HepG2 (cell line): ENCODE results near the gene SCARF1. TPM values are rescaled to one million over a fixed set of nuclear protein-coding genes. Genes with fewer than 3 reads are reported as not detected.
A peak's percentile ranks its signal among the peaks of the same experiment; 100 is the strongest.

ENCODE experiments used
- ATM ChIP-seq: fragments of 450-650 bp; IDR thresholded peaks from 2 replicates; pipeline ENCODE4 v1.7.1; 2017; ENCODE audit warnings: mild to moderate bottlenecking, borderline replicate concordance
- DPF2 ChIP-seq: sonication (generic); formaldehyde crosslinking; IDR thresholded peaks from 2 replicates; pipeline ENCODE4 v1.4.0; 2020; ENCODE audit warnings: mild to moderate bottlenecking, low read depth, missing genetic modification reagents, borderline replicate concordance
- GATAD2A ChIP-seq: IDR thresholded peaks from 2 replicates; pipeline ENCODE4 v1.6.1; 2016
- IKZF1 ChIP-seq: fragments of 450-650 bp; IDR thresholded peaks from 2 replicates; pipeline ENCODE4 v1.7.1; 2016
- KLF15 ChIP-seq: sonication (generic); formaldehyde crosslinking; IDR thresholded peaks from 2 replicates; pipeline ENCODE4 v1.8.1; 2023; ENCODE audit warnings: borderline replicate concordance, mild to moderate bottlenecking, inconsistent platforms, missing genetic modification reagents, mixed read lengths
- MXI1 ChIP-seq: IDR thresholded peaks from 3 replicates; pipeline ENCODE4 v1.6.1; 2012; ENCODE audit warnings: low read depth, low read length, inconsistent platforms, borderline replicate concordance
- NFYB ChIP-seq: sonication (generic); formaldehyde crosslinking; IDR thresholded peaks from 2 replicates; pipeline ENCODE4 v1.4.0; 2020; ENCODE audit warnings: missing genetic modification reagents
- NKX3-1 ChIP-seq: sonication (generic); formaldehyde crosslinking; IDR thresholded peaks from 2 replicates; pipeline ENCODE4 v1.5.0; 2020; ENCODE audit warnings: missing genetic modification reagents
- POLR2A ChIP-seq, 2 experiments: IDR thresholded peaks; 2 replicates each; pipeline ENCODE4 v1.6.1; 2011; ENCODE audit warnings: low read depth in 2 of 2, low read length in 2 of 2, mild to moderate bottlenecking in 1 of 2, moderate library complexity in 1 of 2; ENCODE audit not compliant: insufficient read depth in 1 of 2
- RFX5 ChIP-seq: IDR thresholded peaks from 2 replicates; pipeline ENCODE4 v1.6.1; 2011; ENCODE audit warnings: low read depth, low read length, improper control_type of control experiment
- ZFP62 ChIP-seq: sonication (generic); formaldehyde crosslinking; IDR thresholded peaks from 2 replicates; pipeline ENCODE4 v1.4.0; 2020; ENCODE audit warnings: missing genetic modification reagents
- ZNF337 ChIP-seq: sonication (generic); formaldehyde crosslinking; IDR thresholded peaks from 2 replicates; pipeline ENCODE4 v1.5.1; 2020; ENCODE audit warnings: missing genetic modification reagents, low read depth, mild to moderate bottlenecking, borderline replicate concordance
- ZNF530 ChIP-seq: sonication (generic); formaldehyde crosslinking; IDR thresholded peaks from 2 replicates; pipeline ENCODE4 v1.5.0; 2020; ENCODE audit warnings: low read depth, mild to moderate bottlenecking, missing genetic modification reagents
- ZNF558 ChIP-seq: sonication (generic); formaldehyde crosslinking; IDR thresholded peaks from 2 replicates; pipeline ENCODE4 v1.9.0; 2022; ENCODE audit warnings: mild to moderate bottlenecking, missing genetic modification reagents, borderline replicate concordance
- ZNF589 ChIP-seq: sonication (generic); formaldehyde crosslinking; conservative IDR thresholded peaks from 2 replicates; pipeline ENCODE4 v1.8.0; 2022; ENCODE audit warnings: mild to moderate bottlenecking, moderate library complexity, missing genetic modification reagents
- ZNF703 ChIP-seq: sonication (generic); formaldehyde crosslinking; IDR thresholded peaks from 2 replicates; pipeline ENCODE4 v1.5.1; 2020; ENCODE audit warnings: missing genetic modification reagents, mild to moderate bottlenecking, moderate library complexity, borderline replicate concordance
- ZNF780A ChIP-seq: sonication (generic); formaldehyde crosslinking; IDR thresholded peaks from 2 replicates; pipeline ENCODE4 v1.8.0; 2022; ENCODE audit warnings: mild to moderate bottlenecking, missing genetic modification reagents, moderate library complexity
- polyA plus RNA-seq, 8 experiments: library from polyadenylated mRNA; depleted of rRNA in 3 of 8; stranded (reverse) in 7 of 8; unstranded in 1 of 8; fragments of >200 nt; fragmentation: Illumina TruSeq in 4 of 8; extraction: Trizol in 4 of 8; gene quantifications; 2 replicates each; pipeline versions ENCODE4 v1.2.1 to v1.2.3, GENCODE V29; 2011 to 2016; ENCODE audit warnings: low read depth in 4 of 8, missing spikeins in 1 of 8, mixed read lengths in 1 of 8; ENCODE audit not compliant: insufficient read depth in 1 of 8
- total RNA-seq, 5 experiments: library from RNA; depleted of rRNA; stranded (reverse); fragments of >200 nt; fragmentation: Illumina TruSeq; extraction: Trizol; gene quantifications; 2 replicates each; pipeline ENCODE4 v1.2.3, GENCODE V29; 2016; ENCODE audit warnings: low read depth in 1 of 5
- TF ChIP-seq, protein P1 (sequence below), 2 experiments: sonication (generic) in 1 of 2; formaldehyde crosslinking in 1 of 2; IDR thresholded peaks; 2 replicates each; pipeline versions ENCODE4 v1.5.1 to v1.6.1; 2011 to 2020; ENCODE audit warnings: borderline replicate concordance in 1 of 2, low read depth in 1 of 2, low read length in 1 of 2, mild to moderate bottlenecking in 1 of 2, missing genetic modification reagents in 1 of 2, moderate library complexity in 1 of 2
- TF ChIP-seq, protein P2 (sequence below): sonication (generic); formaldehyde crosslinking; IDR thresholded peaks from 2 replicates; pipeline ENCODE4 v1.8.1; 2023; ENCODE audit warnings: missing genetic modification reagents, mild to moderate bottlenecking, borderline replicate concordance
- TF ChIP-seq, protein P3 (sequence below): sonication (generic); formaldehyde crosslinking; IDR thresholded peaks from 2 replicates; pipeline ENCODE4 v1.8.1; 2022; ENCODE audit warnings: mild to moderate bottlenecking, missing genetic modification reagents
- TF ChIP-seq, protein P4 (sequence below): sonication (generic); formaldehyde crosslinking; IDR thresholded peaks from 2 replicates; pipeline ENCODE4 v1.4.0; 2020; ENCODE audit warnings: mild to moderate bottlenecking, missing genetic modification reagents, borderline replicate concordance

SCARF1 gene
- total and polyA plus RNA-seq, 2 of the 13 experiments (the other 11 are each of a cell fraction or from before 2014, with no cell fraction given) = 0.24 to 0.71 TPM

DNA sequence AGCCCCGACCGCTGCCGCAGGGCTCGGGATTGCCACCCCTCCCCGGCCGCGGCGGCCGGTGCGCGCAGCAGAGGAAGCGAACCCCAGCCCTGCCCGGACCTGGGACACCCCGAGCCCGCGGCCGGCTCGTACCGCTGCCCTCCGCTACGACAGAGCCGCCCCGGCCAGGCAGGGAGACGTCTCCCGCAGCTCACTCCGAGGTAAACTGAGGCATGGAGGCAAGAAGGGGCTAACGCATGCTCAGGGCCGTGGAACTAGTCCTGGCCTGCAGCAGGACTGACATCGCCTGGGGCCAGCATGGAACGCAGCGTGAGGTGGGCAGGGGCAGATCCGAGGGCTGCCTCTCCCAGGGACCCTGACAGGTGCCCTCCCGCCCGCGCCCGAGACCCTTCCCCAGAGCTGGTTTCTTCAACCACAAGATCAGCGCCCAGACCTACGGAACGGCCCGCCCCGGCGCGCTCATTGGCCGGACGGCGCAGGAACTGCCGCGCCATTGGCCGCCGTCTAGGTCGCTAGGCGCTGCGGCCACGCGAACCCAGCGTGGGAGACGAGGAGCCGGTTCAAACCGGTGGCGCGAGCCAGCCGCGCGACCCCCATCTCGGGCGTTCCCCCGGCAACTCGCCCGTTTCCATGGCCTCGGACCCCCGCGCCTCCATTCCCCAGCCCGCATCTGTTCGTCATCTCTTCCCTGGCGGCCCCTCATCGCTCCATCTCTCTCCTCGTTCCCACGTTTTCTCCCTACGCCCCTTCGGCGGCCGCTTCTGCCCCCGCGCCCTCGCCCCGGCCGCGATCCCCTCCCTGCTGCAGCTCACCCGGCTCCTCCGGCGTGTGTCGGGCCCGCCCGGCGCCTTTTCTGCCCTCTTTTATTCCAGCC is 17.3 kb downstream of the SCARF1 start, which contains the start of gene SLC43A2 (continued):
- TF ChIP-seq, protein P1, sequence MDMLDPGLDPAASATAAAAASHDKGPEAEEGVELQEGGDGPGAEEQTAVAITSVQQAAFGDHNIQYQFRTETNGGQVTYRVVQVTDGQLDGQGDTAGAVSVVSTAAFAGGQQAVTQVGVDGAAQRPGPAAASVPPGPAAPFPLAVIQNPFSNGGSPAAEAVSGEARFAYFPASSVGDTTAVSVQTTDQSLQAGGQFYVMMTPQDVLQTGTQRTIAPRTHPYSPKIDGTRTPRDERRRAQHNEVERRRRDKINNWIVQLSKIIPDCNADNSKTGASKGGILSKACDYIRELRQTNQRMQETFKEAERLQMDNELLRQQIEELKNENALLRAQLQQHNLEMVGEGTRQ (IDR thresholded peaks at IDR 0.05; ENCODE audit: low read depth, low read length) = no peak
- TF ChIP-seq, protein P1 (CRISPR knock-in tag; IDR thresholded peaks at IDR 0.05; ENCODE audit: borderline replicate concordance) = no peak
- TF ChIP-seq NFYB = peak; percentile 92
- peak; percentile 70; the same call in 1 of the 2 replicates for TF ChIP-seq ZNF558 (CRISPR knock-in tag)
- no peak for TF ChIP-seq GATAD2A (CRISPR knock-in tag)
- TF ChIP-seq NKX3-1 = no peak
- TF ChIP-seq, protein P2, sequence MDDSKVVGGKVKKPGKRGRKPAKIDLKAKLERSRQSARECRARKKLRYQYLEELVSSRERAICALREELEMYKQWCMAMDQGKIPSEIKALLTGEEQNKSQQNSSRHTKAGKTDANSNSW (CRISPR knock-in tag) = no peak
- TF ChIP-seq ZFP62 (CRISPR knock-in tag) = no peak
- TF ChIP-seq MXI1 = peak; percentile 45; the same call in 1 of the 3 replicates
- peak; percentile 30 to 52; a peak in 3 of 4 replicates for TF ChIP-seq POLR2A (IDR thresholded peaks at IDR 0.05; ENCODE audit: insufficient read depth in 1 of 2, low read depth in 2 of 2, low read length in 2 of 2)
- TF ChIP-seq, protein P3, sequence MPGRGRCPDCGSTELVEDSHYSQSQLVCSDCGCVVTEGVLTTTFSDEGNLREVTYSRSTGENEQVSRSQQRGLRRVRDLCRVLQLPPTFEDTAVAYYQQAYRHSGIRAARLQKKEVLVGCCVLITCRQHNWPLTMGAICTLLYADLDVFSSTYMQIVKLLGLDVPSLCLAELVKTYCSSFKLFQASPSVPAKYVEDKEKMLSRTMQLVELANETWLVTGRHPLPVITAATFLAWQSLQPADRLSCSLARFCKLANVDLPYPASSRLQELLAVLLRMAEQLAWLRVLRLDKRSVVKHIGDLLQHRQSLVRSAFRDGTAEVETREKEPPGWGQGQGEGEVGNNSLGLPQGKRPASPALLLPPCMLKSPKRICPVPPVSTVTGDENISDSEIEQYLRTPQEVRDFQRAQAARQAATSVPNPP = no peak
- TF ChIP-seq RFX5 = no peak
- 0 out of 2 replicates have a peak, but pooled peaks have one; percentile 22 for TF ChIP-seq ZNF703 (CRISPR knock-in tag)
- TF ChIP-seq IKZF1 = no peak
- TF ChIP-seq DPF2 (CRISPR knock-in tag) = no peak
- TF ChIP-seq ZNF589 (CRISPR knock-in tag) = 0 out of 2 replicates have a peak, but pooled peaks have one; percentile 12
- TF ChIP-seq KLF15 (CRISPR knock-in tag) = no peak
- TF ChIP-seq, protein P4, sequence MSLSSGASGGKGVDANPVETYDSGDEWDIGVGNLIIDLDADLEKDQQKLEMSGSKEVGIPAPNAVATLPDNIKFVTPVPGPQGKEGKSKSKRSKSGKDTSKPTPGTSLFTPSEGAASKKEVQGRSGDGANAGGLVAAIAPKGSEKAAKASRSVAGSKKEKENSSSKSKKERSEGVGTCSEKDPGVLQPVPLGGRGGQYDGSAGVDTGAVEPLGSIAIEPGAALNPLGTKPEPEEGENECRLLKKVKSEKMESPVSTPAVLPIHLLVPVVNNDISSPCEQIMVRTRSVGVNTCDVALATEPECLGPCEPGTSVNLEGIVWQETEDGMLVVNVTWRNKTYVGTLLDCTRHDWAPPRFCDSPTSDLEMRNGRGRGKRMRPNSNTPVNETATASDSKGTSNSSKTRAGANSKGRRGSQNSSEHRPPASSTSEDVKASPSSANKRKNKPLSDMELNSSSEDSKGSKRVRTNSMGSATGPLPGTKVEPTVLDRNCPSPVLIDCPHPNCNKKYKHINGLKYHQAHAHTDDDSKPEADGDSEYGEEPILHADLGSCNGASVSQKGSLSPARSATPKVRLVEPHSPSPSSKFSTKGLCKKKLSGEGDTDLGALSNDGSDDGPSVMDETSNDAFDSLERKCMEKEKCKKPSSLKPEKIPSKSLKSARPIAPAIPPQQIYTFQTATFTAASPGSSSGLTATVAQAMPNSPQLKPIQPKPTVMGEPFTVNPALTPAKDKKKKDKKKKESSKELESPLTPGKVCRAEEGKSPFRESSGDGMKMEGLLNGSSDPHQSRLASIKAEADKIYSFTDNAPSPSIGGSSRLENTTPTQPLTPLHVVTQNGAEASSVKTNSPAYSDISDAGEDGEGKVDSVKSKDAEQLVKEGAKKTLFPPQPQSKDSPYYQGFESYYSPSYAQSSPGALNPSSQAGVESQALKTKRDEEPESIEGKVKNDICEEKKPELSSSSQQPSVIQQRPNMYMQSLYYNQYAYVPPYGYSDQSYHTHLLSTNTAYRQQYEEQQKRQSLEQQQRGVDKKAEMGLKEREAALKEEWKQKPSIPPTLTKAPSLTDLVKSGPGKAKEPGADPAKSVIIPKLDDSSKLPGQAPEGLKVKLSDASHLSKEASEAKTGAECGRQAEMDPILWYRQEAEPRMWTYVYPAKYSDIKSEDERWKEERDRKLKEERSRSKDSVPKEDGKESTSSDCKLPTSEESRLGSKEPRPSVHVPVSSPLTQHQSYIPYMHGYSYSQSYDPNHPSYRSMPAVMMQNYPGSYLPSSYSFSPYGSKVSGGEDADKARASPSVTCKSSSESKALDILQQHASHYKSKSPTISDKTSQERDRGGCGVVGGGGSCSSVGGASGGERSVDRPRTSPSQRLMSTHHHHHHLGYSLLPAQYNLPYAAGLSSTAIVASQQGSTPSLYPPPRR (CRISPR knock-in tag) = peak; percentile 14; the same call in 1 of the 2 replicates
- TF ChIP-seq ZNF780A (CRISPR knock-in tag) = no peak
- TF ChIP-seq ATM = no peak
- peak; percentile 73; the same call in 1 of the 2 replicates for TF ChIP-seq ZNF337 (CRISPR knock-in tag)
- no peak for TF ChIP-seq ZNF530 (CRISPR knock-in tag)
